Naive thymus-derived CD8-positive, alpha-beta T cell (primary cell): ENCODE results near the gene CDH24. TPM values are rescaled to one million over a fixed set of nuclear protein-coding genes. Genes with fewer than 3 reads are reported as not detected.
"Not testable (repeated sequence)": the region's sequence is repeated elsewhere in the genome, so short reads cannot be mapped to it uniquely, and the experiment has no call there.

Experiments used
- ATAC-seq, 2 donors: fragments of 150-1000 bp; cut with Tn5 transposase in 1 of 2; sonication (Bioruptor Pico), chemical (Tn5 transposase) in 1 of 2; 1 replicate in 1 of 2; 2 replicates in 1 of 2; pipeline ENCODE4 v1.10.0; 2021; ENCODE audit warnings: mild to moderate bottlenecking in 2 of 2, moderate library complexity in 2 of 2
- POLR2A ChIA-PET: fragments of 350-600 bp; sonication (Branson Sonifier 250); formaldehyde crosslinking; loops from one replicate; lab custom pipeline; 2021; ENCODE audit warnings: antibody characterized with exemption; lab: Charles Lee
- DNase-seq, 10 donors: peaks; one replicate each; pipeline versions ENCODE4 v3.0.0 to v3.0.0-alpha.2; 2020 to 2022
- H3K27ac Mint-ChIP-seq, 10 donors: one replicate each; pipeline ENCODE4 v1.8.0; 2020 to 2022; ENCODE audit warnings: mild to moderate bottlenecking in 10 of 10, mixed read lengths in 10 of 10, moderate library complexity in 4 of 10, inconsistent platforms in 1 of 10
- H3K27me3 Mint-ChIP-seq, 5 donors: one replicate each; pipeline ENCODE4 v1.8.0; 2021 to 2022; ENCODE audit warnings: mixed read lengths in 5 of 5
- H3K36me3 Mint-ChIP-seq, 3 donors: one replicate each; pipeline ENCODE4 v1.8.0; 2020 to 2022; ENCODE audit warnings: mixed read lengths in 3 of 3, mild to moderate bottlenecking in 2 of 3, inconsistent platforms in 1 of 3
- H3K4me1 Mint-ChIP-seq, 4 donors: one replicate each; pipeline ENCODE4 v1.8.0; 2021 to 2022; ENCODE audit warnings: mixed read lengths in 4 of 4
- H3K4me3 Mint-ChIP-seq, 10 donors: one replicate each; pipeline ENCODE4 v1.8.0; 2020 to 2022; ENCODE audit warnings: mild to moderate bottlenecking in 10 of 10, mixed read lengths in 10 of 10, moderate library complexity in 6 of 10, inconsistent platforms in 1 of 10
- H3K9me3 Mint-ChIP-seq, 9 donors: one replicate each; pipeline ENCODE4 v1.8.0; 2020 to 2022; ENCODE audit warnings: mixed read lengths in 9 of 9, mild to moderate bottlenecking in 3 of 9, inconsistent platforms in 1 of 9, moderate library complexity in 1 of 9
- polyA plus RNA-seq, 3 donors: library from polyadenylated mRNA; unstranded; fragments of 300-500 nt; fragmentation: Illumina TruSeq; gene quantifications; one replicate each; pipeline ENCODE4 v1.2.3, GENCODE V29; 2021
- total RNA-seq, 8 experiments: library from RNA in 2 of 8; stranded (reverse) in 2 of 8; gene quantifications; one replicate each; pipeline ENCODE4 v1.2.3 and lab custom pipeline; 2021 to 2026

The CDH24 gene
- total and polyA plus RNA-seq, 5 experiments from 2014 or later = 0.06 to 1.2 (median 0.31) TPM

DNA sequence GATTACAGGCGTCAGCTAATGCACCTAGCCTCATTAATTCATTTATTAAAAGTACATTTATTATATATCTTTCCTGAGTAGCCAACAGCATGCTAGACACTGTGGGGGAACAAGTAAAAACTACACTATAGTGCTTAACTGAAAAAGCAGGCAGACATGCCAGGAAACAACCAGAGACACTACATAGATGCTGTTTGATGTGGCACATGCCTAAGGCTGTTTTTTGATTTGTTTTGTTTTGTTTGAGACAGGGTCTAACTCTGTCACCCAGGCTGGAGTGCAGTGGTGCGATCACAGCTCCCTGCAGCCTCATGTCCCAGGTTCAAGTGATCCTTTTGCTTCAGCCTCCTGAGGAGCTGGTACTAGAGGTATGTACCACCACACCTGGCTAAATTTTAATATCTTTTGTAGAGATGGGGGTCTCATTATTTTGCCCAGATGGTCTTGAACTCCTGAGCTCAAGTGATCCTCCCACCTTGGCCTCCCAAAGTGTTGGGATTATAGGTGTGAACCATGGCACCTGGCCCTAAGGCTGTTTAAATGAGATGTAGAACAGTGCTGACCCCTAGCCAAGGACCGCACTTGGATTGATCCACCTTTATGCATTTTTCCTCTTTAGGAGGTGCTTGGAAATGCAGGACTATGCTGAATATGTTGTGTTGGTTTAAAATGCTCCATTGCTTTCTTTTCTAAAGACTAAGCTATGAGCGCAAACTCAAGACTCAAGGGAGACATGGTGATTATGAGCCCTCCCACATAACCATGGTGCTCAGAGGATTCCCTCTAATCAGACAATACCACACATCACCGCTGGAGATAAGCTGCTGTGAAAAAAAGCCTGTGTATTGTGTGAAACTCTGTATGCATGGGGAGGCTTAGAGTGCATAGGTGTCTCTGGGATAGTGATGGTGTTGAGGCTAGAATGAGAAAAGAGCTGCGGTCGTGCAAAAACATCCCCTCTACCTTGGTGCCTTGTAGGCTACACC lies 36.9 kb downstream of the CDH24 start:
- DNase-seq (peak in 2 of 10 donors; percentile 15 to 33), ATAC-seq (peak; percentile 58 to 76)
- H3K36me3 Mint-ChIP-seq = peaks cover 2 to 16% (median 3%) of the 10 kb centered on the region in 3 donors
- POLR2A ChIA-PET = interaction anchor here (1.2 to 2.1 kb wide), 3 partner anchors 8 to 14 kb away, joined by 3 to 16 read pairs (median 10); no protein-coding TSS in a partner anchor
- peak overlapping the region in 9 of 10 donors; percentile 45 to 93 (median 82) for H3K27ac Mint-ChIP-seq
- H3K4me1 Mint-ChIP-seq = peaks cover 28 to 47% (median 40%) of the 10 kb centered on the region in 4 donors
- peaks cover 0 to 3% (median 0%) of the 10 kb centered on the region in 5 donors for H3K27me3 Mint-ChIP-seq
- H3K4me3 Mint-ChIP-seq = peak overlapping the region in 9 of 10 donors; percentile 24 to 81 (median 45)
- H3K9me3 Mint-ChIP-seq = no peaks in the 10 kb centered on the region

DNA sequence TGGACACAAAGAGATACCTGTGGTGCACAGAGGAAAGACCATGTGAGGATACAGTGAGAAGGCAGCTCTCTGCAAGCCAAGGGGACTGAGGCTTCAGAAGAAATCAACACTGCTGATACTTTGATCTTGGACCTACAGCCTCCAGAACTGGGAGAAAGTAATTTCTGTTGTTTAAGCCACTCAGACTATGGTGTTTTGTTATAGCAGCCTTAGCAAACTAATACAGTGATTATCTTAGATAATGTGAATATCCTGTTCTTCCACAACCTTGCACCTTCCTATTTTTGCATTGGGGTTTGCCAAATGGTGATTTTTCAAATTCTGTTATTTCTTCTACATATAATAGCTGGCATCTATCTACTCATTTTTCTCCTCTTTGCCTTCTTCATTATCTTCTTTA lies 39.2 kb downstream of the CDH24 start:
- H3K4me3 Mint-ChIP-seq = no peak overlapping the region
- DNase-seq (no peak), ATAC-seq (no peak)
- no peaks in the 10 kb centered on the region for H3K9me3 Mint-ChIP-seq
- H3K27me3 Mint-ChIP-seq = peaks cover 0 to 3% (median 0%) of the 10 kb centered on the region in 5 donors
- peaks cover 17 to 28% (median 22%) of the 10 kb centered on the region in 4 donors for H3K4me1 Mint-ChIP-seq
- no peaks in the 10 kb centered on the region for H3K36me3 Mint-ChIP-seq
- H3K27ac Mint-ChIP-seq = no peak overlapping the region
- POLR2A ChIA-PET = interaction anchor here (0.7 to 1.0 kb wide), 2 partner anchors 11 to 38 kb away, joined by 3 to 4 read pairs; no protein-coding TSS in a partner anchor

DNA sequence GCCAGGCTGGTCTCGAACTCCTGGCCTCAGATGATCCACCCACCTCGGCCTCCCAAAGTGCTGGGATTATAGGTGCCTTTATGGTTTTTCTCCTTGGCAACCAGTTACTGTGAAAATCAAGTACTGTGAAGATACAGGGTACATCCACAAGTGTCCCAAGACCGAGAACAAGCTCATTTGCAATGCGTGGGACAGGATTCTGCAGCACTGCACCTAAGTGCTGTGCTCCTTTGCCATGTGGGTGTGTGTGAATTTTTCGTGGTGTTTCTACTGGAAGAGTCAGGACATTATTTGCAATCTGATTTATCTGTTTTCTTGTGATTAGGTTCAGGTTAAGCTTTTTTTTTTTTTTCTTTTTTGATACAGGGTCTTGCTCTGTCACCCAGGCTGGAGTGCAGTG lies 40.2 kb downstream of the CDH24 start:
- peaks cover 0 to 3% (median 0%) of the 10 kb centered on the region in 5 donors for H3K27me3 Mint-ChIP-seq
- no peaks in the 10 kb centered on the region for H3K36me3 Mint-ChIP-seq
- H3K4me3 Mint-ChIP-seq = no peak overlapping the region
- no peak overlapping the region for H3K27ac Mint-ChIP-seq
- H3K4me1 Mint-ChIP-seq = peaks cover 12 to 20% (median 15%) of the 10 kb centered on the region in 4 donors
- H3K9me3 Mint-ChIP-seq = no peaks in the 10 kb centered on the region
- no peak for DNase-seq
- POLR2A ChIA-PET = interaction anchor here (0.7 kb wide), 1 partner anchor 21 kb away, joined by 3 read pairs; no protein-coding TSS in a partner anchor
- ATAC-seq = no peak

DNA sequence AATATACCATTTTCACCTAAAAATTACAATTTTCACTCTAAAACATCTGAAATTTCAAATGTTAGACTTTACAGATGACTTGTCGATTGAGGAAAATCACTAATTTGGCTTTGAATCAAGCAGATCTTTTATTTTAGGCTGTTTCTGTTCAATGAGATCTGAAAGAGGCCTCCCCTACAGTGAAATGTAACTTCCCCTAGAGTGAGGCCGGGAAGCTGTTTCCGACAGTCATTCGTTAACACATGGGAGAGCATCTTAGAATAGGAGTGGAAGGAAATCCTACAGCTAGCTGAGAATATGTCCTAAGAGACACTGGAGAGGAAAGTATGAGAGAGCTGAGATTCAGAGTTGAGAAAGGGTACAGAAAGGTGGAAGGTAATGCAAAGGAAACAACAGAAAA lies 41.7 kb downstream of the CDH24 start:
- Mint-ChIP-seq H3K9me3 (no peaks in the 10 kb centered on the region), H3K4me1 (peaks cover 6 to 8% (median 7%) of the 10 kb centered on the region in 4 donors), H3K36me3 (no peaks in the 10 kb centered on the region), H3K4me3 (peak overlapping the region in 2 of 10 donors; percentile 0 to 22), H3K27me3 (peaks cover 0 to 3% (median 0%) of the 10 kb centered on the region in 5 donors), H3K27ac (peak overlapping the region in 3 of 10 donors; percentile 56 to 86 (median 66))
- DNase-seq = no peak
- POLR2A ChIA-PET = interaction anchor here (1.2 to 1.7 kb wide), 2 partner anchors 9 to 18 kb away, joined by 3 to 6 read pairs; no protein-coding TSS in a partner anchor
- no peak for ATAC-seq

DNA sequence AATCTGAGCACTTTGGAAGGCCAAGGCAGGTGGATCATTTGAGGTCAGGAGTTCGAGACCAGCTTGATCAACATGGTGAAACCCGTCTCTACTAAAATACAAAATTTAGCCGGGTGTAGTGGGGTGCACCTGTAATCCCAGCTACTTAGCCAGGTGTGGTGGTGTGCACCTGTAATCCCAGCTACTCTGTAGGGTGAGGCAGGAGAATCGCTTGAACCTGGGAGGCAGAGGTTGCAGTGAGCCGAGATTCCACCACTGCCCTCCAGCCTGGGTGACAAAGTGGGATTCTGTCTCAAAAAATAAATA lies 43.6 kb downstream of the CDH24 start:
- H3K27me3 Mint-ChIP-seq, H3K27ac Mint-ChIP-seq: not testable (repeated sequence)

DNA sequence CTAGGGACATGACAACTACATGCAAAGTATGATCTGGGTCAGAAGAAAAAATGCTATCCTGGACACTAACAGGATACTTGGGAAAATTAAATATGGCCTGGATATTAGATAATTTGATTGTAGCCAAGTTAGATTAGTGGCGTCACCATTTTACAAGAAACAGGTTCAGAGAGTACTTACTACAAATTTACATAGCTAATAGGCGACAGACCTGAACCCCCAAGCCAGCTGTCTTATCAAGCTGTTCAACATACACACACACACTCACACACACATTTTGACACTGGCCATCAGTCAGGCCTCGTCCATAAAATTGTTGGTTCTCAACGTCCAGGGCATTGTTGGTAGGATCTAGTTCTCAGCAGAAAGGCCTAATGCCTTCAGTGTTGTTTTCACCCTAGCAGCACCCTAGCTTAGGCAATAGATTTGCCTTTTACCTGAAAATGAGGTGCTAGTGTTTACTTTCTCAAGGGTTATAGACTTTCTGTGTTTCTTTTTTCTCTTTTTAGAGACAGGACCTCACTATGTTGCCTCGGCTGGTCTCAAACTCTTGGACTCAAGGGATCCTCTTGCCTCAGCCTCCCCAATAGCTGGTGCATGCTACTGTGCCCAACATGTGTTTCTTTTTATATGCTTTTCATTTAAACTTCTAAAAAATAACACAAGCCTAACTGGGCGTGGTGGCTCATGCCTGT lies 44.1 kb downstream of the CDH24 start:
- Mint-ChIP-seq H3K36me3 (no peaks in the 10 kb centered on the region), H3K27ac (peak overlapping the region in 3 of 10 donors; percentile 58 to 81 (median 76)), H3K4me1 (peaks cover 12 to 23% (median 22%) of the 10 kb centered on the region in 4 donors), H3K27me3 (peaks cover 0 to 3% (median 0%) of the 10 kb centered on the region in 5 donors), H3K9me3 (no peaks in the 10 kb centered on the region), H3K4me3 (no peak overlapping the region)
- POLR2A ChIA-PET = interaction anchor here (0.5 to 1.1 kb wide), 3 partner anchors 8 to 189 kb away, joined by 3 read pairs; no protein-coding TSS in a partner anchor
- ATAC-seq (no peak), DNase-seq (no peak)

More for the DNA sequence above, 43.6 kb downstream of the CDH24 start:
- not testable (repeated sequence) for DNase-seq, H3K9me3 Mint-ChIP-seq, ATAC-seq, H3K4me3 Mint-ChIP-seq, H3K36me3 Mint-ChIP-seq
- POLR2A ChIA-PET = interaction anchor here (0.5 to 1.1 kb wide), 3 partner anchors 17 to 189 kb away, joined by 3 to 5 read pairs (median 3); no protein-coding TSS in a partner anchor
- peaks cover 12 to 18% (median 17%) of the 10 kb centered on the region in 4 donors for H3K4me1 Mint-ChIP-seq

DNA sequence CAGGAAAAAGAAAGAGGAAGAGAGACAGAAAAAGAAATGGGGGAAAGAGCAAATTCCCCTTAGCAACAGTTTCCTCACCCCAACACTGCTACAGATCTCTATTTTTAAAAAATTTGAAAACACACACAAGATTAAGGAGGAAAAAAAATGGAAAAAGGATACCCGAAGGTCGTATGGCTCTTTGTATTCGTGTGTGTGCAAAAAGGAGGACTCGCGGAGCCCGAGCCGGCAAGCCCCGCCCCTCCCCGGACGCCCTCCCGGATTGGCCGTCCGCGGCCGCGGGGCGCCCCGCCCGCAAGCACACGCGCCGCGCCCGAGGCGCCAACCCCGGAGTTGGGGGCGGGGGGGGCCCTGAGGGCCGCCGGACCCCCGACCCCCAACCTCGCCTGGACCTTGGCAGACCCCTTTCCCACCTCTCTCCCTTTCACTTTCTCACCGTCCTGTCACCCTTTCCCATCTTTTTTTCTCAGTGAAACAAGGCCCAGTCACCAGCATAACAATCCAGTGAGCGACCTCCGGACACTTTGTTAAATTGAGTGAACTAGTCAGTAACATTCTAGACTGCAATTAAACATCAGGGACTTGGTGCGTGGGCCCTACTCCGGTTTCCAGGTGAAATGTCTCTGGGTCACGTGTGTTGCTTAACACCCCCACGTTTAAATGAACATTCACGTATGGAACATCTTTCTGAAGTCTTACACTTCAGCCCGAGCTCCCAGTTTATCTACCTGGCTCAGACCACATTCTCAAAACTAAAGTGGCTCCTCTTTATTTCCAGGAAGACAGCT lies 47.2 kb downstream of the CDH24 start, which contains the start of gene C14orf93:
TSS of gene C14orf93 (minus strand) at position 205 of the 788 bp plus-strand sequence. CDS start 11,120 bp downstream, outside the sequence.
- POLR2A ChIA-PET = interaction anchor here (0.9 to 2.2 kb wide), 4 partner anchors 15 to 85 kb away, joined by 3 to 10 read pairs (median 6); partner anchors contain the start of genes ACIN1 and C14orf119
- DNase-seq = peak; percentile 62 to 85 (median 73)
- Mint-ChIP-seq H3K9me3 (no peaks in the 10 kb centered on the region), H3K4me1 (peaks cover 13 to 48% (median 39%) of the 10 kb centered on the region in 4 donors), H3K4me3 (peak within 1 kb of the TSS; percentile 92 to 99 (median 96)), H3K36me3 (no peaks in the 10 kb centered on the region), H3K27ac (peak within 1 kb of the TSS; percentile 82 to 99 (median 98)), H3K27me3 (no peaks in the 10 kb centered on the region)
- ATAC-seq = peak; percentile 19 to 35

DNA sequence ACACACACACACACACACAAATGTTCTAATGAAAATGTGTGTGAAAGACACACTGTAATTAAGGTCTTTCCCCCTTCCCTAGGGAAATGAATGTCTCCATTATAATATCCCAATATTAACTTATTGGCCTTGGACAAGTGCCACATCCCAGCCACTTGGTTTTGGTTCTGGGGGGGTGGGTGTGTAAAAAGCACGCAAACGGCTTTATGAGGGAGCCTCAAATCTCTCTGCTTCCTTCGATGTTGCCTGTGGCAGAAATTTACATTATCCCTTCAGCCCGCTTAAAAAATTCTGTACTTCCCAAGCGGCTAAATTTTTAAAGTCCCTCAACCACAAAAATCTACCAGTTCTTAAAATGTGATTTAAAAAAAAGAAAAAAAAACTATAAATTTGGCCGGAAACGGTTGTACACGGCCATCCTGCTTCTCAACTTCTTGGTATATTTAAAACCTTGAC lies 47.8 kb downstream of the CDH24 start:
- DNase-seq (no peak), ATAC-seq (no peak)
- no peaks in the 10 kb centered on the region for H3K36me3 Mint-ChIP-seq
- peak overlapping the region; percentile 90 to 99 (median 94) for H3K4me3 Mint-ChIP-seq
- H3K4me1 Mint-ChIP-seq = peaks cover 16 to 50% (median 41%) of the 10 kb centered on the region in 4 donors
- no peaks in the 10 kb centered on the region for H3K27me3 Mint-ChIP-seq
- peak overlapping the region; percentile 82 to 97 (median 93) for H3K27ac Mint-ChIP-seq
- no peaks in the 10 kb centered on the region for H3K9me3 Mint-ChIP-seq
- POLR2A ChIA-PET = interaction anchor here (0.5 kb wide), 1 partner anchor 88 kb away, joined by 6 read pairs; no protein-coding TSS in a partner anchor

DNA sequence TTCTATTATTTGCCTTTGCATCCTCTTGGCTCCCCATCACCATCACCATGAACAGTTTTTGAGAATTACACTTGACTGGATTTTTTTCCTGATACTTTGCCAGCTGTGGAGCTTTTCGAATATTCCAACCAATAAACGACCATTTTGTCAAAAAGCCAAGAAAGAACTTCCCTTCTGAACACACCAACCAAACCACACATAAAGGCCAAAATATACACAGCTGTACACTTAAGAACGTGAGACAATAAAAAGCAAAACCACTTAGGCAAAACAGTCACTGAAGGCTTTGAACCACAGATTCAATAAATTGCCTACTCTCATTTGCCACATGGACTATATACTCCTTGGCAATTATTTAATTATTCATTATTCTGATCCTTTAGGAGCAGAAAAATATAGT lies 48.5 kb downstream of the CDH24 start:
- ATAC-seq = no peak
- no peak for DNase-seq
- H3K9me3 Mint-ChIP-seq = no peaks in the 10 kb centered on the region
- POLR2A ChIA-PET = interaction anchor here (2.4 to 3.8 kb wide), 3 partner anchors 20 to 86 kb away, joined by 7 to 26 read pairs (median 20); partner anchors contain the start of genes ACIN1 and C14orf119
- H3K27ac Mint-ChIP-seq = peak overlapping the region in 9 of 10 donors; percentile 47 to 97 (median 54)
- no peaks in the 10 kb centered on the region for H3K27me3 Mint-ChIP-seq
- H3K36me3 Mint-ChIP-seq = no peaks in the 10 kb centered on the region
- peak overlapping the region in 9 of 10 donors; percentile 21 to 99 (median 93) for H3K4me3 Mint-ChIP-seq
- peaks cover 16 to 50% (median 41%) of the 10 kb centered on the region in 4 donors for H3K4me1 Mint-ChIP-seq

DNA sequence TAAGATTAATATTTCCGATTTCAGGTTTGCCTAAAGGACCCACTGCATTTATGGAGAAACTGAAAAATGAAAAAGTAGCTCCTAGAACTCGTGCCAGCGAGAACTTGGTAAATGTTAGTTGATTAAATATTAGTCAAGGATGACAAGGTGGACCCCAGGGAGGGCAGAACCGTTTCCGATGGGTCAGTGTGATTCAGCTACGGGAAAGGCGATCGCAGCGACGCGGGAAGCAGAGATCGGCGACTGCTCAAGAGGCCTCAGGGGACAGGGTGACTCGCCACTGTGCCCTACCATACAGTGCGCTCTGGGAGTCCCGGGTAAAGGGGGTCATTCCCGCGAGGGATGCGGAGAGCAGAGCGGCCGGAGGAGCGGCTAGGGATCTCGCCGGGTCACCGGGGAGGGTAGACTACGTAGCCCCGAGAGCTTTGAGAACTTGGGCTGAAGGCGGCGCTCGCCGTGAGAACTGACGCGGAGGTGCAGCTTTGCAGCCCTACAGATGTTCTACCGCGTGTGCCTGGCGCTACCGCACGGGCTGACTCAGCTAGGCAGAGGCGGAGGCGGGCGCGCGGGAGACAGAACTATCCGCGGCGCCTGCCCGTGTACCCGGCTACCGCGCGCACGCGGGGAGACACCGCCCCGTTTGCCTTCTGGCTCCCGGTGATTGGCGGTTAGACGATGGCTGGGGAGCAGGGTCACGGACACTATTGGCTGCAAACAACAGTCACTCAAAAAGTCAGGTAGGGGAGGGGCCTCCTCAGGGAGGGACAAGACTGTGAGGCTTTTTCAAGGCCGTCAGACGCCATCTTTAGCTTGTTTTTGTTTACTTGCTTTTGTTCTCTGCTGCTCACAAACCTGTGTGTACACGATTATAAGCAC lies 50.5 kb downstream of the CDH24 start:
- DNase-seq (peak; percentile 94 to 99 (median 97)), ATAC-seq (peak; percentile 95 to 96)
- Mint-ChIP-seq H3K27me3 (no peaks in the 10 kb centered on the region), H3K9me3 (no peaks in the 10 kb centered on the region), H3K4me3 (peak overlapping the region; percentile 93 to 98 (median 94)), H3K36me3 (no peaks in the 10 kb centered on the region), H3K4me1 (peaks cover 16 to 50% (median 41%) of the 10 kb centered on the region in 4 donors), H3K27ac (peak overlapping the region; percentile 92 to 98 (median 97))
- POLR2A ChIA-PET = interaction anchor here (0.6 to 3.8 kb wide), 36 partner anchors 9 to 1481 kb away, joined by 3 to 37 read pairs (median 5); partner anchors contain the start of genes ACIN1, AJUBA, C14orf119 and CDH24
